ENCODE measurements around the gene KCNQ5. TPM values are rescaled to one million over a fixed set of nuclear protein-coding genes. Genes with fewer than 3 reads are reported as not detected.

The KCNQ5 gene
- total RNA-seq, 1 donor from 2014 or later = 3.9 TPM

DNA sequence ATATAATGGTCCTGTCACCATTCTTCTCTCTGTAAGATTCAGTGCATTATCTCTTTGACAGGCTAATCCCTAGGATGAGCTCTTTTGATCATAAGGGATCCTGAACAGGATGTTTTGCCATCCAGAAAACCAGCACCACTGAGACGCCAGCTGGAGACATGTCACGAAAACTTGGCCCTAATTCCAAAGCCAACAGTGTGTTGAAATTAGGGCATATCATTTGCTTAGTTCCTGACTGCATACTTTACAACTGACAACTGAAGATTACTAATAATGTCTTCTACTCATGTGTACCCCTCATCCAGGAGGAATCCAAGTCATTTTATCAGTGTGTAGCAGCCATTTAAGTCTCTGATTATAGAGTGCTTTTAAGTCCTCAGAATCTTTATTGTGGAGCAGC is 243.6 kb downstream of the KCNQ5 start:
- H3K36me3 ChIP-seq = no peaks in the 10 kb centered on the region
- intact Hi-C loops (cut with DNase I) = no loop called here
- peaks cover 15% of the 10 kb centered on the region for H3K4me1 ChIP-seq
- TF ChIP-seq, protein P1, sequence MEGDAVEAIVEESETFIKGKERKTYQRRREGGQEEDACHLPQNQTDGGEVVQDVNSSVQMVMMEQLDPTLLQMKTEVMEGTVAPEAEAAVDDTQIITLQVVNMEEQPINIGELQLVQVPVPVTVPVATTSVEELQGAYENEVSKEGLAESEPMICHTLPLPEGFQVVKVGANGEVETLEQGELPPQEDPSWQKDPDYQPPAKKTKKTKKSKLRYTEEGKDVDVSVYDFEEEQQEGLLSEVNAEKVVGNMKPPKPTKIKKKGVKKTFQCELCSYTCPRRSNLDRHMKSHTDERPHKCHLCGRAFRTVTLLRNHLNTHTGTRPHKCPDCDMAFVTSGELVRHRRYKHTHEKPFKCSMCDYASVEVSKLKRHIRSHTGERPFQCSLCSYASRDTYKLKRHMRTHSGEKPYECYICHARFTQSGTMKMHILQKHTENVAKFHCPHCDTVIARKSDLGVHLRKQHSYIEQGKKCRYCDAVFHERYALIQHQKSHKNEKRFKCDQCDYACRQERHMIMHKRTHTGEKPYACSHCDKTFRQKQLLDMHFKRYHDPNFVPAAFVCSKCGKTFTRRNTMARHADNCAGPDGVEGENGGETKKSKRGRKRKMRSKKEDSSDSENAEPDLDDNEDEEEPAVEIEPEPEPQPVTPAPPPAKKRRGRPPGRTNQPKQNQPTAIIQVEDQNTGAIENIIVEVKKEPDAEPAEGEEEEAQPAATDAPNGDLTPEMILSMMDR (IDR thresholded peaks at IDR 0.05) = no peak
- no peak for TF ChIP-seq POLR2AphosphoS5 (IDR thresholded peaks at IDR 0.05; ENCODE audit: insufficient read depth in 1 of 2, low read depth in 1 of 2)
- no peak for TF ChIP-seq POLR2A (IDR thresholded peaks at IDR 0.05)
- H3K9me3 ChIP-seq = no peaks in the 10 kb centered on the region
- H3K4me3 ChIP-seq = no peak overlapping the region
- no peak overlapping the region for H3K27ac ChIP-seq
- H3K27me3 ChIP-seq = no peaks in the 10 kb centered on the region
- no peak for DNase-seq (ENCODE audit: extremely low spot score in 2 of 2)

DNA sequence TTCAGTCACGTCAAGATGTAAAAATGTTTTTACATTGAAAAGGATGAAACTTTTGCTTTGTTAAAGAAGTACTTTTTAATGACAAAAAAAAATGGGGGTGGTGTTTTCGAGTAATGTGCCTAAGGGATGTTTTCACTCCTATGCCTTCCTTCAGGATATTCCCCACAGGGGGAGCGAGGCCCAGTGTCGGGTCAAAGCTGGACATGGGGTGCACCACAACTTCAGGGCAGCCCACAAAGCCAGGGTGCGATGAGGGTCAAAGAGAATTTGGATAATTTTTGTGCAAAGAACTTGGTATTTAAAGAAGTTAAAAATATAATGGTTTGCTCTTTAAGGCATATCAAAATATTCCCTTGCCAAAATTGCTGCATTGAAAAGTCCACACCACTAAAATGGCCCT is 247.8 kb downstream of the KCNQ5 start:
- H3K27me3 ChIP-seq = no peaks in the 10 kb centered on the region
- no peak overlapping the region for H3K27ac ChIP-seq
- no peak for DNase-seq (ENCODE audit: extremely low spot score in 2 of 2)
- no peaks in the 10 kb centered on the region for H3K9me3 ChIP-seq
- TF ChIP-seq POLR2A (IDR thresholded peaks at IDR 0.05) (no peak), POLR2AphosphoS5 (IDR thresholded peaks at IDR 0.05; ENCODE audit: insufficient read depth in 1 of 2, low read depth in 1 of 2) (no peak)
- TF ChIP-seq, protein P1 (IDR thresholded peaks at IDR 0.05) = no peak
- no peak overlapping the region for H3K4me3 ChIP-seq
- H3K4me1 ChIP-seq = no peaks in the 10 kb centered on the region
- no peaks in the 10 kb centered on the region for H3K36me3 ChIP-seq
- intact Hi-C loops (cut with DNase I) = no loop called here

- Histone ChIP-seq H3K27me3 (no peaks in the 10 kb centered on the region), H3K4me1 (no peaks in the 10 kb centered on the region)
- intact Hi-C loops (cut with DNase I) = no loop called here
These were observed 251.6 kb downstream of the KCNQ5 start for GRCh38 chr6:72873433-72873832.

DNA sequence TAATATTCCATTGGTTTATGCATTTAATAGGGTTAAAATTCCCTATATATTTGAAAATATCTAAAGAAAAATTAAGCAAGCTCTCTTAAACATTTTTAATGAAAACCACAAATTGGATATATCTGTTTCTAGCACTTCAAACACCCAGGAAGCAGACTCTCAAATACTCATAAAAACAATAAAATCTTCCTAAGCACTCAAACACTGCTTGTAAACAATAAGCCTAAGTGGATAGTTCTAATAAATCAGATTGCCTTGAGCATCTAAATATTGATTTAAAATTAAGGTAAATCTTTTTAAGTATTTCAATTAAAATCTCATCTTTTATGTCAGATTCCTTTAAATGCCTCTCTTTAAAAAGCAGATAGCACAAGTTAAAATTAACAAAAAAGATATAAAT is 254.4 kb downstream of the KCNQ5 start:
- no peak for DNase-seq (ENCODE audit: extremely low spot score in 2 of 2)
- Histone ChIP-seq H3K9me3 (no peaks in the 10 kb centered on the region), H3K27ac (no peak overlapping the region), H3K27me3 (no peaks in the 10 kb centered on the region), H3K4me1 (no peaks in the 10 kb centered on the region), H3K4me3 (no peak overlapping the region), H3K36me3 (no peaks in the 10 kb centered on the region)
- TF ChIP-seq, protein P1 (IDR thresholded peaks at IDR 0.05) = no peak
- TF ChIP-seq POLR2AphosphoS5 (IDR thresholded peaks at IDR 0.05; ENCODE audit: insufficient read depth in 1 of 2, low read depth in 1 of 2) (no peak), POLR2A (IDR thresholded peaks at IDR 0.05) (no peak)
- intact Hi-C loops (cut with DNase I) = no loop called here

More at GRCh38 chr6:72873433-72873832, 251.6 kb downstream of the KCNQ5 start:
- Histone ChIP-seq H3K36me3 (no peaks in the 10 kb centered on the region), H3K27ac (no peak overlapping the region), H3K4me3 (no peak overlapping the region), H3K9me3 (no peaks in the 10 kb centered on the region)
- DNase-seq (ENCODE audit: extremely low spot score in 2 of 2) = no peak
- TF ChIP-seq POLR2A (IDR thresholded peaks at IDR 0.05) (no peak), POLR2AphosphoS5 (IDR thresholded peaks at IDR 0.05; ENCODE audit: insufficient read depth in 1 of 2, low read depth in 1 of 2) (peak in 1 of 2 donors; percentile 11)

- Histone ChIP-seq H3K4me1 (no peaks in the 10 kb centered on the region), H3K27ac (no peak overlapping the region), H3K9me3 (no peaks in the 10 kb centered on the region), H3K27me3 (no peaks in the 10 kb centered on the region), H3K4me3 (no peak overlapping the region), H3K36me3 (no peaks in the 10 kb centered on the region)
- intact Hi-C loops (cut with DNase I) = no loop called here
- TF ChIP-seq POLR2A (IDR thresholded peaks at IDR 0.05) = no peak
- TF ChIP-seq, protein P1 (IDR thresholded peaks at IDR 0.05) = no peak
- no peak for DNase-seq (ENCODE audit: extremely low spot score in 2 of 2)
These were observed 264.3 kb downstream of the KCNQ5 start for GRCh38 chr6:72886170-72886569.

GRCh38 chr6:72890233-72890632 is 268.4 kb downstream of the KCNQ5 start:
- H3K27me3 ChIP-seq = no peaks in the 10 kb centered on the region
- no peak for DNase-seq (ENCODE audit: extremely low spot score in 2 of 2)
- no peak overlapping the region for H3K4me3 ChIP-seq
- no peak for TF ChIP-seq POLR2AphosphoS5 (IDR thresholded peaks at IDR 0.05; ENCODE audit: insufficient read depth in 1 of 2, low read depth in 1 of 2)
- TF ChIP-seq, protein P1 (IDR thresholded peaks at IDR 0.05) = no peak
- no peak for TF ChIP-seq POLR2A (IDR thresholded peaks at IDR 0.05)
- H3K4me1 ChIP-seq = no peaks in the 10 kb centered on the region
- intact Hi-C loops (cut with DNase I) = no loop called here
- H3K36me3 ChIP-seq = no peaks in the 10 kb centered on the region
- no peaks in the 10 kb centered on the region for H3K9me3 ChIP-seq
- no peak overlapping the region for H3K27ac ChIP-seq

Measured in vagina (tissue), 2 donors.